VCaP (cell line): ENCODE data around the gene POLE4.

Source experiments
- H3K27ac ChIP-seq: fragments of 450-650 bp; 2 replicates; pipeline ENCODE4 v1.5.1; 2017
- CTCF ChIP-seq: fragments of 450-650 bp; conservative IDR thresholded peaks from 2 replicates; pipeline ENCODE4 v1.5.1; 2017; ENCODE audit warnings: mild to moderate bottlenecking, moderate library complexity

The POLE4 gene

GRCh38 chr2:74953796-74954499 lies 4.5 kb upstream of the POLE4 start:
- no peak for TF ChIP-seq CTCF
- no peak overlapping the region for H3K27ac ChIP-seq

GRCh38 chr2:74954500-74954874 lies 4.0 kb upstream of the POLE4 start:
- no peak for TF ChIP-seq CTCF
- no peak overlapping the region for H3K27ac ChIP-seq

GRCh38 chr2:74957886-74958273 lies 563 bp upstream of the POLE4 start:
- TF ChIP-seq CTCF, result no peak
- H3K27ac ChIP-seq, result peak overlapping the region; percentile 79

GRCh38 chr2:74959106-74959751 lies 786 bp downstream of the POLE4 start:
- peak overlapping the region; percentile 79; the same call in 1 of the 2 replicates for H3K27ac ChIP-seq
- no peak for TF ChIP-seq CTCF

GRCh38 chr2:74966887-74967286 lies 8.4 kb downstream of the POLE4 start:
- TF ChIP-seq CTCF, result no peak
- H3K27ac ChIP-seq, result no peak overlapping the region

GRCh38 chr2:74975016-74975415 lies 16.6 kb downstream of the POLE4 start:
- no peak for TF ChIP-seq CTCF
- no peak overlapping the region for H3K27ac ChIP-seq

- TF ChIP-seq CTCF, result no peak
- no peak overlapping the region for H3K27ac ChIP-seq
Observed at GRCh38 chr2:74979844-74980243, 21.4 kb downstream of the POLE4 start.
